GM21423 (cell line): Measurements from ENCODE around the gene NAB2.
"Not testable (repeated sequence)": the region's sequence is repeated elsewhere in the genome, so short reads cannot be mapped to it uniquely, and the experiment has no call there.

Experiments used
- ATAC-seq: cut with Tn5 transposase; IDR thresholded peaks from one replicate; pipeline ENCODE4 v1.9.1; 2021; ENCODE audit warnings: mild to moderate bottlenecking, moderate library complexity; ENCODE audit not compliant: unreplicated experiment

The NAB2 gene

DNA sequence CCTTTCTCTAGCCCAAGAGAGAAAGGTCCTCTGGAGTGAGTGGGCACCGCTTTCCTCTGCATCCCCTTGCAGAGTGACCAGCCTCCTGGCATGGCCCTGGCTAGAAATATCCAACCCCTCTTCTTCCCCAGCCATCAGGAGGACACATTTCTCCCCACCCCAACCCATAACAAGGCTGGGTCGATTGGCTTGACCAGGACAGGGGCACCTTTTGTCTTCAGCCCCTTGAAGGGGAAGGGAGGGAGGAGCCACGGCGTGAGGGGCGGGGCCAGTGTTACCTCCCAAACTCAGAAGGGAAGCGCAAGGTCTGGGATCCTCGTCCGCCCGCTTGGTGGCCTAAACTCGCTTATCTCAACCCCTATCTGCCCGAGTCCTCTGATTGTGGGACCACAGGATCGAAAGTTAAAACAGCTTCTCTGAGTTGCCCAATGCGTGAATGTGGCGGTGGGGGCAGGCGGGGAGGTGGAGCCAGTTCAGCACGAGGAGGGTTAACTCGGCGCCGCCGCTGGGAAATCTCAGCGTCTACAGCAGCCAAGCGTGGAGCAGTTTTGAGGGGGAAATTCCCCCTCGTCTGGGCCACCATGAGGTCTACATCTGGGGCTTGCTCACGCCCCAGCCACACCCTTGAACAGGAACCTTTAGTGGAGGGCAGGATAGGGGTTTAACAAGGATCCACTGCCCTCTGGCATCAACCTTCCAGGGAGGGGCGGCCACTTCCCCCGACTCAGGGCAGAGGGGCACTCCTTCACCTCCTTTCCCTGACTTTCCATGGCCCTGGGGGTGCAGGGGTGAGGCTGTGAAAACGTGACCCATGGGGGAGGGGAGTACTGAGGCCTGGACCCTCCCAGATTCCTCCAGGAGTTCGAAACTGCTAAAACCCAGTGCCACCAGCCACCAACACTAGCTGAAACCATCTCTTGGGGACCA, 21.5 kb downstream of the NAB2 start:
- ATAC-seq = peak; percentile 44

DNA sequence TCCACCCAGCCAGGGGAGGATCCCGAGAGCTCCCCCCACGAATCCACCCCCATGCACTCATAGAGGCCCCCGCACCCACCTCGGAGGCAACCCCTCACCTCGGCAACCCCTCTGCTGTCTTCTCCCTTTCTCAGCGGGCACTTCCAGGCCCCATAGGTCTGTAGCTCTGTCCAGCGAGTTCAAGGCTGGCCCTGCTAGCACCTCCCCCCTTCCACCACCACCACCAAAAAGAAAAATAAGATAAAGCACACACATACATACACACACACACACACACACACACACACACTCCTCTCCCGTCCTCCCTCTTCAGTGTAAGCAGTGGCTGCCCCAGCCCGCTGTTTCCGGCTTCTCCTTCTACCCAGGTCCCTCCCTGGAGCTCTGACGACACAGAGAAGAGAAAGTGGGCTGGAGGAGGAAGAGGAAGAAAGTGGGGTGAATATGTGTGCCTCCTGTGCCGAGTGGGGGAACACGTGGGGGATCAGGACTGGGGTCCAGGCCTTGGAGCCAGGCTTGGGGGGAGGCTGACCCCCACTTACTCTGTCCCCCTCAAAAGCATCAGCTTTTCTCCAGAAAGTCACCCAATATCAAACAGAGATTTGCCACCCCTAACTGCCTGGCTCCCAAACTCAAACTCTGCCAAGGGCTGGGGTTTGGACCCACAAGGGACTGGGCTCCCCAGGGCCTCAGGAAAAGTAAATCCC, 22.3 kb downstream of the NAB2 start, which contains the start of gene STAT6:
TSS of gene STAT6 (minus strand) at position 332 of the 704 bp plus-strand sequence. CDS start 3,084 bp downstream, outside the sequence.
- peak; percentile 60 for ATAC-seq

GRCh38 chr12:57112492-57113294, 23.8 kb downstream of the NAB2 start:
- peak; percentile 41 for ATAC-seq

- no peak for ATAC-seq
Observed at GRCh38 chr12:57116580-57117281, 27.8 kb downstream of the NAB2 start.

DNA sequence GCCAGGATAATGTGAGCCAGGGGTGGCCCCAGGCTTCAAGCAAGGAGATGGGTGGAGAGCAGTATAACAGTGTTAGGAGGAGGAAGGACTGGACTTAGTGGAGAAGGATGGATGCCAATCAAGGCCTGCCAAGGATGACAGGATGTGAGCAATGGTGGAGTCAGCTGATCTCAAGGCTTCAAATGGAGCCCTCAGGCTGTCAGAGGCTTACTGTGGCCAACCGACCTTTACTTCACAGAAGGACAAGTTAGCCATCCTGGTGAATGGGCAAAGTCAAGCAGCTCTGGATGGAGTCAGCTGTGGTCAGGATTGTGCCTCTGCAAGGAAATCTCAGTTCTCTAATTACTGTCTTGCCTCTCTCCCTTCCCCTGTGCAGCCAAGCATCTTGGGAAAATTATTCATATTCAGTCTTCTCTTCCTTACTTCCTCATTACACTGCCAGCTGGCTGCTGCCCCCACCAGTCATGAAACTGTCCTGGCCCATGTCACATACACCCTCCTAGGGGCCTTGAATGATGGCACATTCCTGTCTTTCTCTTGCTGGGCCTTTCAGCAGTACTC, 29.9 kb downstream of the NAB2 start:
- ATAC-seq = no peak

- no peak for ATAC-seq
Observed at GRCh38 chr12:57119294-57120085, 30.6 kb downstream of the NAB2 start.

- ATAC-seq = not testable (repeated sequence)
Observed at GRCh38 chr12:57120718-57121117, 31.8 kb downstream of the NAB2 start.

- ATAC-seq = no peak
Observed at GRCh38 chr12:57123813-57124212, 34.9 kb downstream of the NAB2 start.

- peak; percentile 48 for ATAC-seq
Observed at GRCh38 chr12:57124261-57124877, 35.5 kb downstream of the NAB2 start.

GRCh38 chr12:57126061-57126460, 37.1 kb downstream of the NAB2 start:
- ATAC-seq = no peak

DNA sequence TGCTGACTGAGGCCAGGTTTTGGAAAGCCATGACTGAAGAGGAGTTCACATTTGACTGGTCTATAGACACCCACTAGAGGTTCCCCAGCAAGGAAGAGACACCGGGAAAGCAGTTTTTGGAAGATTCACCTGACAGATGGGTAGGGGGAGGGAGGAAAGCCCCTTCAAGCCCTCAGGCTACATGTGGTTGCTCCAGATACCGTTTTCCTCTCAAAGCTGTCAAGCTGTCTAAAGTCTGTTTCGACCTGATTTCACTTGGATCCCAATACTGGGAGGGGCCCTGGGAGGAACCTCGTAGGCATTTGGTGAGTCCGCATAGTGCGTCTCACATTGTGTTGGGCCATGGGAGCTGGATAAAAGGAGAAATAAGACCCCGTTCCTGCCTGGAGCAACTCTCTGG, 37.6 kb downstream of the NAB2 start:
- no peak for ATAC-seq

GRCh38 chr12:57127101-57127725, 38.3 kb downstream of the NAB2 start:
- ATAC-seq = no peak

DNA sequence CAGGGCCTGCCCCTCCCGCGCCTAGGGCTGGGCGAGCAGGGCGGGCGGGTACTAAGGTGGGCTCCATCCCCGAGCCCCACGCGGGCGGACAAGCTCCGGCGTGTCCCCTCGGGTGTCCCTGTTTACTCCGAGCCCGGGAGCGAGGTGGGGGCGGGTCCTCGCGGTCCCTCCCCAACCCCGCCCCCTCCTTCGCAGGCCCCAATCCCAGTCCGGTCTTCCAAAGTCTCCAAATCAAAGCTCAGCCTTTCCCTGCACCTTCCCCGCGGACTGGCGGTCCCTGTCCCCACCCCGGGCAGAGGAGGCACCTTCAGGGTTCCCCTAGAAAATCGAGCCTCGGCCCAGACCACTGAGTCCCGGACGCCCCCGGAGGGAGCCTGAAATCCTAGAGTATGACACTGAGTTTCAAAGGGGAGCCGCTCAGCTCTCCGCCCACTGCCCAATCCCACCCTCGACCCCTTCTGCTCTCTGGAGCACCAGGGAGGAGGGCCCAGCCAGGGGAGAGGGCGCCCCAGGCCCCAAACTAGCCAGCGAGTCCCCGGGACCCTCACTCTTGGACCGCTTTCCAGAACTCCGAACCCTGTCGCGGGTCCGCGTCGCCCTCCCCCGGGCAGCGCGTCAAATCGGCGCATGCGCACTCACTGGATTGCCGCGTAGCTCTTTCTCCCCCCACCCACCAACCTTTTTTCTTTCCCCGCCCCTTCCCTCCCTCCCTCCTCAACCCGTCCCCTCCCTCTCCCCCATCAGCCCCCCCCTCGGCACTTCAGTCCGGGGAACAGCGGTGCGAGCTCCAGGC, 39.0 kb downstream of the NAB2 start, which contains the start of gene LRP1:
TSS of gene LRP1 (plus strand) at position 758 of the 793 bp plus-strand sequence. CDS start 482 bp downstream, outside the sequence.
- no peak for ATAC-seq

GRCh38 chr12:57128519-57129247, 39.8 kb downstream of the NAB2 start:
- no peak for ATAC-seq

- no peak for ATAC-seq
Observed at GRCh38 chr12:57129321-57129842, 40.5 kb downstream of the NAB2 start.

GRCh38 chr12:57129889-57130288, 41.0 kb downstream of the NAB2 start:
- no peak for ATAC-seq

DNA sequence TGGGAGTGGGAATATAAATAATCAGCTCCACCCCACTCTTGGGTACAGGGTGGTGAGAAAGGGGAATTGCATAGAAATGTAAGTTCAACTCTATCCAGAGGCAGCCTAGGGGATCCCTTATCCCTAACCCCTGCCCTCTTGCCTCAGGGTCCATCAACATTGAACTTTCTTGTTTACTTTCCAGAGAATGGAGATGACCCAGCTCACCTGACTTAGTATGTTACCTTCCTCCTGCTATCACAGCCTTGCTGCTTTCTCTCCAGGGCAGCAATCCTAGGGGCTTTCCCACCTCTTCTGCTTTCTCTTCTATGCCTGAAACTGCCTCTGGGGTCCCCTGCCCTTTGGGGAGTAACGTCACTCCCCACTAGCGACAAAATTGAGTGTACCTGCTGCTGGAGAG, 42.0 kb downstream of the NAB2 start:
- ATAC-seq = no peak
